Fibroblast of skin of left biceps (primary cell): ENCODE measurements around the gene LMF1.
A peak's percentile ranks its signal among the peaks of the same experiment; 100 is the strongest.

Experiments used
- DNase-seq, 2 experiments: peaks; one replicate each; pipeline ENCODE4 v3.0.0-alpha.2; 2013; ENCODE audit warnings: low read depth in 2 of 2

LMF1 gene

DNA sequence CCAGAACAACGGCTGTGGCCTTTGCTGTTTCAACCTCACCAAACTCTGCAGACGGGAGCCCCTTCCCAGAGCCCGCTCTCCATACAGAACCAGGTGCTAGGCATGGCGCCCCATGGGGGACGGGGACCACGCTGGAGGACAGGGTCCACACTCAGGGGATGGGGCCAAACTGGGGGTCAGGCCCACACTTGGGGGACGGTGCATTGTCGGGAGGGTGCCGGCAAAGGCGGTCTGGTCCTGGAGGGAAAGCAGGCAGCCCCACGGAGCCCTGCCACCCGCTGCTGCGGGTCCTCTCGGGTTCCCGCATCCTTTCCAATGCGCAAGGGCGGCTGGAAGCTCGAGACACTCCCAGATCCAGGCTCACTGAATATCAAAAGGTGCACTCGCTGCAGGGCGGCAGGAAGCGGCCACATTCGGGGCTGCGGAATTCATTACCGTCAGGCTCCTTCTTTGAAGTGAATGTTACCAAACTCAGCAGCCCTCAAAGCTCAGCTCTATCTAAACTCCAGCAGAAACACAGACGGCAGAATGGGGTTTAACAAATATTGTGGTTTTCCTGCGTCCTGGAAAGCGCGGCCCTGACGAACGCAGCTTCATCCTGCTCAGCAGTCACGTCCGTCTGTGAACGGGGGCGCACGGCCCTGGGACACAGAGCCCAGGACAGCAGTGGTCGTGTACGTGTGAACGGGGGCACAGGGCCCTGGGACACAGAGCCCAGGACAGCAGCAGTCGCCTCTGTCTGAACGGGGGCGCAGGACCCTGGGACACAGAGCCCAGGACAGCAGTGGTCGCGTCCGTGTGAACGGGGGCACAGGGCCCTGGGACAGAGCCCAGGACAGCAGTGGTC is 41.3 kb downstream of the LMF1 start:
- DNase-seq: no peak

DNA sequence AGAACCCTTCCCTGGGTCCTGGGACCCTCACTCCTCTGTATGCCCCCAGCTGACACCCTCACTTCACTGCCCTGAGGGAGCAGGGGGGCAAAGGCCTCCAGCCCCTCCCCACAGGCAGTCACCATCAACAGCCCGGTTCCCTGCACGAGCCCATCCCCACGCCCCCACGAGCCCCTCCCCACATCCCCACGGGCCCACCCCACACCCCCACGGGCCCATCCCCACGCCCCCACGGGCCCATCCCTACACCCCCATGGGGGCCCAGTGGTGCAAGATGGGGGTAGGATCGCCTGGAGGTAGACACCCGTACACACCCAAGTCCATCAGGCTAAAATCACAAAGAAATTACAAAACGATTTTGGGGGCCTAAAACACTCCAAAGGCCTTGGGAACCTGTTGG is 42.3 kb downstream of the LMF1 start:
- DNase-seq: no peak

DNA sequence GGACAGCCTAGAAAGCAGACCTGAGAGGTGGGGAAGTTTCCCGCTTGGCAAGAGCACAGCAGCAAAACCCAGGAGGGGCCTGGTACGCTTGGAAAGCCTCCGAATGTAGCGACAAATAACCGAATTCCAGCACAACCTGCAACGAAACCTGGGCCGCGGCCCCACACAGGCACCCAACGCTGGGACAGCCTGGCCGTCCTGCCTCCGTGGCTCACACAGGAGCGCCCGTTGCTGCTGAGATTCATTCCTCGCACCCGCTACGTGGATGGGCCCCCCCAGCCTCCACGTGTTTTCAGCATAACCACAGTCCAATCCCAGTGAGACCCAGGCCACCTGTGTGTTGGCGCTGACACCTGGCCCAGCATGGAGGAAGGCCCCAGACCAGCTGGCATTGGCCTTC is 42.9 kb downstream of the LMF1 start:
- DNase-seq: no peak

DNA sequence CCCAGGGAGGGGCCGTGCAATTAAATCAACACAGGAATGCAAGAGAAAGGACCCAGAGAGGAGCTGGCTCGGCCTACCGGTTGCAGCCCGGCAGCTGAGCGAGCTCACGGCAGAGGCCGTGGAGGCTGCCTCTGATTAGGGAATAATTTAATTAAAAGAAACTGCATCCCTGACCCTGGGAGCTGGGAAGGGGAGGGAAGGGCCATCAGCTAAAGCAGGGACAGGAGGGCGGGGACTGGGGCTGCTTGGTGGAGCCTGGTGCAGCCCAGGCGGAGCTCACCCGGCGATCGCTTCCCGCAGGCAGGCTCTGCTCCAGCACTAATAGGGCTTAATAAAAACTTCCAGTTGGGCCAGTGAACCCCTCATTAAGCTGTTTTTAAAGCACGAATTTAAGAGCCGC is 43.4 kb downstream of the LMF1 start:
- no peak for DNase-seq

DNA sequence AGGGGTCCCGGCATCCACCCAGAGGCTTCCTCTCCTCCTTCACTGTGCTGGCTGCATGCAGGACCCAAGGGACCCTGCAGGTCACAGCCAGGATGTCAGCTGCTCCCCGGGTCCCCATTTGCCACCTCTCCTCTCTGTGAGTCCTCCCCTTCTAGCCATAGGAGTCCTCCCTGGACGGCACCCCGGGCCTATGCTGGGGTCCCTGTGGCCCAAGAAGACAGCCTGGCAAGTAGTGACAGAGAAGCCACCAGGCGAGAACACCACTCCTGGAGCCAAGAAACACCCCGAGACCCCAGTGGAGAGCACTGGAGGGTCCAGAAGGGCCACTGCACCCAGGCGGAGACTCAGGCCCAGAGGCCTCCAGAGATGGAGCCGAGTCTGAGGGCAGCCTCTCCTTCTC is 44.1 kb downstream of the LMF1 start:
- DNase-seq: no peak

DNA sequence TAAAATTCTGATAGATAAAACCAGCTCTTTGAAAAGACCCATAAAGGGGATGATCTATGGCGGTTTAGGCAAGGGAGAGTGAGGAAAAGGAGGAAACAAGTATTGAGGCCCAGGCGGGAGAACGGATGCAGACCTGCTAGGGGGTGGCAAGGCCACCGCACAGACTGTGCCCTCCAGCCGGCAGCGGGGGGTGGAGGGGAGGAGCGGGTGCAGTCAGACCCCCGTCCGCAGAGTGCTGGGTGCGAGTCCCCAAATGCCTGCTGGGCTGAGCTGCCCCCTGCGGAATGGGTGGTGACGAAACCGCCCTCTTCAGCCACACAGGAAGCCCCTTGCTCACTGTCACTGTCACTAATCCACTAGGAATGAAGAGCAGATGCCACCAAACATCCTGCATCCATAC is 46.0 kb downstream of the LMF1 start:
- no peak for DNase-seq

DNA sequence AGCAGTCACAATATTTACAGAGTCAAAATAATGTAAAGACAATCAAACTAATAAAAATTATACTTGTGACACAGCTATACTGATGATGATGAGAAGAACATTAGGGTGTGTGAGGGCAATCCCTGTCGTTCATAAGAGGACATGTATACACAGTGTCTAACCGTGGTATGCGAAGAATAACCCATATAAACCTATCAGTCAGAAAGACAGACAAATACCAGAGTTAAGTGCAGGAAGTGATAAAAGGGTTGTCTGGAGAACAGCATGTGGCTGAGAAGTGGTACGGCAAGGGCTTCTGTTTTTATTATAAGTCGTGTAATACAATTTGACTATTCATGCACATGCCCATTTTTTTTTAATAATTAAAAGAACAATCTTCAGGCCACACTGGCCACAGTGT is 46.7 kb downstream of the LMF1 start:
- no peak for DNase-seq

DNA sequence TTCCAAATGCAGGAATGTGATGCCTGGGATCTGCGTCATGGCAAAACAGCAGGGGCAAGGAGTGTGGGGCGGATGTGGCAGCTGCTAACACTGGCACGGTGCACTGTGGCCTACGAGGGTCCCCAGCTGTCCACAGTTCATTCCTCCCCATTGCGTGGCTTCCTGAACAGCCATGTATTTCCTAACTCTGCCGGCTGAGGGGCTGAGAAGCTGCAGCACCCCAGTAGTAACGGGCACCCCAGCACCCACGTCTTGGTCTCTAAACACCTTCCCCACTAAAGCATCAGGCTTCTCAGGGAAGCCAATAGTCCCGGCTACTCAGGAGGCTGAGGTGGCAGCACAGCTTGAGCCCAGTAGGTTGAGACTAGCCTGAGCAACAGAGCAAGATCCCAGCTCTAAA is 47.6 kb downstream of the LMF1 start:
- no peak for DNase-seq

DNA sequence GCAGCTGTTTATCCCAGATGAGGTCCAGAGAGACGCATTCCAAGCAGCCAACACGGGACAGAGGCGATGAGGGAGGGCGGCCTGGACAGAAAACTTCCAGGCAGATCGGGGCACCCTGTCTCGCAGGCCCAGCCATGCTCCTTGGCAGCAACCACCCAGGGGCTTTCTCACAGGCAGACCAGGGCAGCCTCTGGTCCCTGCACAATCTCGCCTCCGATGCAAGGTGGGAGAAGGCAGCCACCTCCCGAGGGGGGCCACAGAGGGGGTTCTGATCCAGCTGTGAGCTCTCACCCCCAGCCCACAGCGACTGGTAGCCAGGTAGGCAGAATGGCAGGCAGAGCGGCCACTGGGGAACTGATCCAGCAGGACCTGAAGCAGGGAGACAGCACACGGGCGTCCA is 48.7 kb downstream of the LMF1 start:
- DNase-seq: no peak

DNA sequence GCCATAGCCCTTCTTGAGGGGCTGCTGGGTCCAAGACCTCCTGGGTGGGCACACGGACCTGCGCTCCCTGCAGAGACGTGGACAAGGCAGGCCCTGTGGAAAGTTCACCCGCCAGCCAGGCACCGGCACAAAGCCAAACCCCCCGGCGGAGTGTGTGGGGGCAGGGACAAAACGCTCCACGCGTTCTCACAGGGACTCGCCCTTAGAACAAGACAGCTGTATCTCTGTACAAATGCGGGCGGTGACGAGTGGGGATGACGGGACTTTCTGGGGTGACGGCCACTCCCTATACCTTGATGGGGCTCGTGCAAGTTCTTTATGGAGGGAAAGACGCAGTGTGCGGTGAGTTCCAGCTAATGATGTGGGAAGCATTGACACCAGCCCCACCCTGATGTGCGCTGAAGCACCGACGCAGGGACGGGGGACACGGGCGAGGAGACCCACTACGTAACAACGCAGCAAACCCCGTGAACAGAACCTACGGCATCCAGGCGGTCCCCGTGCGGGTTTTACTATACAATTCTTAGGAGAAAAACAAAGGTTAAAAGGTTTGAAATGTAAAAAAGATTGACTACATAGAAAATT is 49.4 kb downstream of the LMF1 start:
- no peak for DNase-seq

DNA sequence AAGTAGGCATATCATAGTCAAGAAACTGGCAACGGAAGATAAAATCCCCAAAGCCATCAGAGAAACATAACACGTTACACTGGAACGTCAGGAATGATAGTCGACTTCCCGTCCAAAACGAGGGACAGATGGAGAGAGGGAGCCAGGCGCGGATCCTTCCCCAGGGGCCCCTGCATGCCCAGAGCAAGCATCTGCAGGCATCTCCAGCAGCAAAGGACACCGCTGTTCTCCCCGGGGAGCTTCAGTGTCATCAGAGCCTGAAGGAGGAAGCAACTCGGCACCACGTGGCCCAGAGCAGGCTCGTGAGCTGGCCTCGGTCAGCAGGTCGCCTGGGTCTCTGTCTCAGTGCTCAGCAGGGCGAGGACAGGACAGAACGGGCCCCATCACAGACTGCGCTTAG is 50.1 kb downstream of the LMF1 start:
- DNase-seq: peak; percentile 62 to 64

DNA sequence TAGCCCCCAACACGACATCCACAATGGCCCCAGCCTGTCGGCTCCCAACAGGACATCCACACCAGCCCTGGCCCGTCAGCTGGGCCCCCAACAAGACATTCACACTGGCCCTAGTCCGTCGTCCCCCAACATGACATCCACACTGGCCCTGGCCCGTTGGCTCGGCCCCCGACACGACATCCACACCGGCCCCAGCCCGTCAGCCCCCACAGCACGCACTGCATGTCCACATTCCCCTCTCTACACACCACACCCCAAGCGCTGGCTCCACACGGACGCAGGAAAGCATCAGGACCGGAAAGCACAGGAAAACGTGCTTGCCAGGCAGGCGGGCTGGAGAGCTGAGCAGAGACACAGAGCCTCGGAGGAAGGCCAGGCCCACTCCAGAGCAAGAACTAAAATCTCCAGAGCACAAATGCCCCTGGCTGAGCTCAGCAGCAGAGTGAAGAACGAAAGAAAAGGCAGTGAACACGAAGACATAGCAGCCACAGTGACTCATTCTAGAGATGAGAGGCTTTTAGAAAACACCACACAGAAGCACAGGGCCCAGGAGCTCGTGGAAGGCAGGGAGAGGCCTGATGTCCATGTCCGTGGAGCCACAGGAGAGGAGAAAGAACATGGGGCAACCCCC is 50.6 kb downstream of the LMF1 start:
- peak; percentile 50 to 53 for DNase-seq

DNA sequence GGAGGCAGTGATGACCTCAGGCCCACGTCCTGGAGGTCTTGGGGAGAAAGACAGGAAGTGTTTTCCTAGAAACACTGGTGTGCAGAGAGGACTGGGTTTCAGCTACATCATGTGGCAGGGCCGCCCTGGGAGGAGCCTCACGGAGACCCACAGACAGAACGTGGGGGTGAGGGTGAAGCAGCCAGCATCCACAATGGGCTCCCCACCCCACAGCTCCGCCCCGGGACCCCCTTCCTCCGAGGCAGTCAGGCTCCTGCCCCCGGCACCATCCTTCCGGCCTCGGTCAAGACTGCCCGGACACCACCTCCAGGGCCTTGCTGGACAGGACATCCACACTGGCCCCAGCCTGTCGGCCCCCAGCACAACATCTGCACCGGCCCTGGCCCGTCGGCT is 51.1 kb downstream of the LMF1 start:
- no peak for DNase-seq

DNA sequence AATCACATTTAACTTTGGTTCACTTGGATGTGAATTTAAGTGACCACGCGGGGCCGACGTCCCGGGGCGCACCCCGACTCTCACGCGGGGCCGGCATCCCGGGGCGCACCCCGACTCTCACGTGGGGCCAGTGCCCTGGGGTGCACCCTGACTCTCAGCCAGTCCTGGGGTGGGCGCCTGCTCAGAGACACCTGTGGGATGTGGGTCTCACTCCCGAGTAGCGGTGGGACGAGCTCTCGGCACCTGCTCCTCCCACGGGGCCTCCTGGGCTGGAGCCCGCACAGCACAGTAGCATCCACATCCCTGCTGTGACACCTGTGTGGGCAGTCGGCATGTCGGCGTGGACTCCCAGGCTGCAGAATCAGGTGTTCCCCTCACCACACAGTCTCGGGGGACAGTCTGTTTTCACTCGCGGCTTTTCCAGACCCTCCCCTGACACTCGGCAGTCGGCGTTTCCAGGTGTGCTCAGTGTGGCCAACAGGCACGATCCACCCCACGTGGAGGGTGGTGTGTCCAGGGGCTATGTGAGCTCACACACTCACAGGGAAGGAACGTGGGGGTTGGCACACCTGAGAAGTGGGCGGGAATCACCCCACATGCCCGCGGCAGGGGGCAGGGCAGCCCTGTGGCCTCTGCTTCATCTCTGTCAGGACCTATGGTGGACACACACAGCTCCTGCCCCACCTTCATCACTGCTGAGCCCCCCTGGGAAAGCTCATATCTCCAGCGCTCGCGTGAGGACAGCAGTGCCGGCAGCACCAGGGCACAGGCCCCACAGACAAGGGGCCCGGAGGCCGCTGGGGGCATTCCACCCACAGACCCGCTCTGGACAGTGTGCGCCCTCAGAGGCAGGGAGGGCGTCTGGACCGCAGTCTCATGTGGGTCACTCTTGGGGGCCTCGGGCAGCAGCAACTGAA is 51.8 kb downstream of the LMF1 start:
- DNase-seq: no peak

DNA sequence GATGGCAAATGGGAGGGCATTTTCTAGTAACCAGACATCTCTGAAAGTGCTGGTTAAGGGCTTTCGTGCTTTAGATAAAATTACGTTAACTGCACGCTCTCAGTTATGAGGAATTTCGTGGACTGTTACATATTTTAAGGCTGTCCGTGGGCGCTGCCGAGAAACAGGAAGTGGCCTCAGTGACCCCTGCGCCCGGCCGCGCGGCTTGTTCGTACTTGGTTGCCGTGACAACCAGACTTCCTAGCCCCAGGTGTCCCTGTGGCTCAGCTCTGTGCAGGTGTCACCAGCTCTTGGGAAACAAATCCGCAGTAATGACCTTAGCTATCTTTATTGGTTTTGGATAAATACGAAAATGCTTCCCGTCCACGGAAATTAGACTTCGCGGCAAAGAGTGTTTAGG is 52.7 kb downstream of the LMF1 start:
- DNase-seq: no peak

DNA sequence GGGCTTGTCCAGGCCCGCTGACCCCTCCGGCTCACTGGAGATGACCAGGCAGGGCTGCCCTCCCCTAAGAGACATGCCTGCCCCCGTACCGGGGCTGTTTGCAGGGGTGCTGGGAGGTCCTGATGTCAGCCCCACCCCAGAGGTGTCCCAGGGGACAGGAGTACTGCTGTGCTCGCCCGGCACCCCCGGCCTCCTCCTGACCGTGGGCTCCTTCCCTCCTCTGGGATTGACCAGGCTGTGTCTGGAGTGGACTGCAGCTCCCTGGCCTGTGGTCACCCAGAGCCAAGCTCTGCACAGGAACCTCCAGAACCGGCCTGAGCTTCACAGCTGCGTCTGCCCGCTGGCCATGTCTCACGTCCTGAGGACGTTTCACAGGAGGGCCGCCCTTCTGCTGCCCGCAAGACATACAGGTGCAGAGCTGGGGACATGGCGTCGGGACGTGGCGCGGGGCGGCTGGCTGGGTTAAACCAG is 53.2 kb downstream of the LMF1 start:
- DNase-seq: no peak

DNA sequence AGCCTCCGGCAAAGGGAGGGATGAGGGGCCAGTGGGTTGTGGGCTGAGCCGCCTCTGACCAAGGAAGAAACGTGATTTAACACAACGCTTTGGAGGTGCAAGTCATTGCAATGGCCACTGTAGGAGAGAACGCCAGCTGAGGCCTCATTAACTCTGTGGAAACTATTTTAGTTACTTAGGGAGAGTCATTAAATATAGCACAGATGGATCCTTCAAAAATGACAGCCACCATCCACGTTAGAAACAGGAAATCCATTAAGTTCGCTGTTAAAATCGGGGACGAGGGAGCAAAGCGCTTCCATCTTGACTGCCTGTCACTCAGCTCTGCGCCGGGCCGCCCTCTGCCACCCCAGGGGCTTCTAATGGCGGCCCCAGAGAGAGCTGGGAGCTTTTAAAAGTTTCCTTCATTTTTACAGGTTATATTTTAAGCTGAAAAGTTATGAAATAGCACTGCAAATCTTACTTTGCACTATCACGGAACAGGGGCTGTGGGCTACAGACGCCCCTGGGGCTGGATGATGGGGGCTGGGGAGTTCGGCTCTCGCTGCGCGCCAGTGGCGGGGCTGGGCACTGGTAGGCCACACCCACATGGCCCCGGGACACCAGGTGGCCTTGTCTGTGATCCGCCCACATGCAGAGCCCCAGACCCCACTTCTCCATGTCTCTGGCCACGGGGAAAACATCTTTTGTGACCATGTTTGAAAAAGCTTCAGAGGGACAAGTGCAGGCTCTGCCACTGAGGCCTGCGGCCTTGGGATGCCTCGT is 54.6 kb downstream of the LMF1 start:
- no peak for DNase-seq

DNA sequence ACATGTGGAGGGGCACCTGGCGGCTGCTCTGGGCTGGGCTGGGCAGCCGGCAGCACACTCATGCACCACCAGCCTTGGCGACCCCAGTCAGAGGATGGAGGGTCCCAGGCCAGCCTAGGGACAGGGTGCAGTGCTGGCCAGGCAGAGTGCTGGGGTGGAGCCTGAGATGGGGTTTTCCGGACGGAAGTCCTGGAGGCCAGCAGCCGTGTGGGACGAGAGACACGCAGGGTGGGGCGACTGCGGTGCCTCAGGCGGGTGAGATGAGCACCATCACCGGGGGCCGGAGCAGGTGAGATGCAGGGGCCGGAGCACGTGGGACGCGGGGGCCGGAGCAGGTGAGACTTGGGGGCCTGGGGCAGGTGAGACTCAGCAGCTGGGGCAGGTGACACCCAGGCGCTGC is 55.2 kb downstream of the LMF1 start:
- no peak for DNase-seq

DNA sequence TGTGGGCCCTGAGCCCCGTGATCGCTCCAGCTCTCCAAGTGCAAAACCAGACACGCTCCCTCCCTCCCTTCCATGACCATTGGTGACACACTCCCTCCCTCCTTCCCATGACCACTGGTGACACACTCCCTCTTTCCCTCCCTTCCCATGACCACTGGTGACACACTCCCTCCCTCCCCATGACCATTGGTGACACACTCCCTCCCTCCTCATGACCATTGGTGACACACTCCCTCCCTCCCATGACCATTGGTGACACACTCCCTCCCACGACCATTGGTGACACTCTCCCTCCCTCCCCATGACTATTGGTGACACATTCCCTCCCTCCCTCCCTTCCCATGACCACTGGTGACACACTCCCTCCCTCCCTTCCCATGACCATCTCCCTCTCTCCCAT is 56.3 kb downstream of the LMF1 start:
- DNase-seq: no peak

DNA sequence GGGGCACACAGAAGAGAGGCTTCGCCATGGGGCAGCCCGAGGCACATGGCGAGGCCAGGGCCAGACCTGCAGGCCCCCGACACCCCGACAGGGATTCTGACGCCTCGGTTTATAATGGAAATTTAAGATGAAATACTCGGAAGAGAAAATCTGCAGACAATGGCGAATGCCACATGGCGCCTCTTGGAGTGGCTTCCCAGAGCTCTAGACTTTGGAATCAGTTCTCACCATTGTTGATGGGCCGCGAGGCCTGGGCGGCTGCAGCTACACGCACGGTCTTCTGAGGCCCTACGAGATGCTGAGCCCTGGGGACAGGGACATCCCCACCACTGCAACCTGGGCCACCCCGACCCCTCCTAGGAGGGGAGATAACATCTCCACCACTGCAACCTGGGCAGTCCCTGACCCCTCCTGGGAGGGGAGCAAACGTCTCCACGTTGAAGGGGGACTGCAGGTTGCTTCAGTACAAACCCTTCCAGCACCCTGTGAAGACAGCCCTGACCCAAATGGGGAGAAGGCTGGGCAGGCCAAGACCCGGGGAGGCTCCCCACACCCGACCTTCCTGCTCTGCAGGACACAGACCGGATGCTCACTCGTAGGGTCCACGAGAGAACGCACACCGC is 56.9 kb downstream of the LMF1 start:
- no peak for DNase-seq
